SK-N-SH treated with all-trans-retinoic acid at 6 μM for 48 hours (cell line): ENCODE results near the gene TM4SF5.

Experiments used
- ATAC-seq: fragments of 200-7000 bp; cut with Tn5 transposase; 3 replicates; pipeline ENCODE4 v1.9.1; 2020; ENCODE audit warnings: mild to moderate bottlenecking, moderate library complexity
- ARNTL ChIP-seq: fragments of 450-650 bp; formaldehyde crosslinking; IDR thresholded peaks from 2 replicates; pipeline ENCODE4 v1.5.0; 2020; ENCODE audit warnings: low read depth, mild to moderate bottlenecking, moderate library complexity, borderline replicate concordance
- BACH2 ChIP-seq: fragments of 250-450 bp; sonication (Bioruptor Pico); IDR thresholded peaks from 2 replicates; pipeline ENCODE4 v1.9.0; 2021; ENCODE audit warnings: mild to moderate bottlenecking, borderline replicate concordance
- CSDC2 ChIP-seq: fragments of 250-450 bp; sonication (Bioruptor Pico); IDR thresholded peaks from 2 replicates; pipeline ENCODE4 v1.5.0; 2020; ENCODE audit warnings: mild to moderate bottlenecking, moderate library complexity
- CSRNP3 ChIP-seq: fragments of 250-450 bp; sonication (Bioruptor Pico); IDR thresholded peaks from 2 replicates; pipeline ENCODE4 v1.5.1; 2021; ENCODE audit warnings: mild to moderate bottlenecking, moderate library complexity
- ESRRG ChIP-seq: fragments of 250-450 bp; sonication (Bioruptor Pico); IDR thresholded peaks from 2 replicates; pipeline ENCODE4 v1.6.1; 2021; ENCODE audit warnings: mild to moderate bottlenecking
- GLIS3 ChIP-seq: fragments of 250-450 bp; sonication (Bioruptor Pico); IDR thresholded peaks from 2 replicates; pipeline ENCODE4 v1.5.0; 2020; ENCODE audit warnings: mild to moderate bottlenecking, moderate library complexity
- ISL1 ChIP-seq: fragments of 250-450 bp; sonication (Bioruptor Pico); IDR thresholded peaks from 2 replicates; pipeline ENCODE4 v2.1.2; 2022; ENCODE audit warnings: mild to moderate bottlenecking, moderate library complexity
- OSR1 ChIP-seq: fragments of 250-450 bp; sonication (Bioruptor Pico); IDR thresholded peaks from 2 replicates; pipeline ENCODE4 v1.8.0; 2022; ENCODE audit warnings: moderate library complexity, mild to moderate bottlenecking, inconsistent platforms
- RARB ChIP-seq: fragments of 250-450 bp; sonication (Bioruptor Pico); IDR thresholded peaks from 2 replicates; pipeline ENCODE4 v1.8.0; 2021; ENCODE audit warnings: mild to moderate bottlenecking, moderate library complexity
- TCF4 ChIP-seq: fragments of 250-450 bp; sonication (Bioruptor Pico); IDR thresholded peaks from 2 replicates; pipeline ENCODE4 v1.8.0; 2021; ENCODE audit warnings: mild to moderate bottlenecking, moderate library complexity, borderline replicate concordance
- TOX ChIP-seq: fragments of 250-450 bp; sonication (Bioruptor Pico); IDR thresholded peaks from 2 replicates; pipeline ENCODE4 v1.8.0; 2021; ENCODE audit warnings: mild to moderate bottlenecking, moderate library complexity, borderline replicate concordance
- ZFP3 ChIP-seq: fragments of 250-450 bp; sonication (Bioruptor Pico); IDR thresholded peaks from 2 replicates; pipeline ENCODE4 v1.5.0; 2020; ENCODE audit warnings: mild to moderate bottlenecking, moderate library complexity
- ZNF565 ChIP-seq: fragments of 450-650 bp; formaldehyde crosslinking; conservative IDR thresholded peaks from 2 replicates; pipeline ENCODE4 v1.5.0; 2020; ENCODE audit warnings: low read depth, mild to moderate bottlenecking, moderate library complexity
- ZNF70 ChIP-seq: fragments of 450-650 bp; formaldehyde crosslinking; IDR thresholded peaks from 2 replicates; pipeline ENCODE4 v1.5.0; 2020; ENCODE audit warnings: mild to moderate bottlenecking, moderate library complexity
- ZNF8 ChIP-seq: fragments of 450-650 bp; formaldehyde crosslinking; IDR thresholded peaks from 2 replicates; pipeline ENCODE4 v1.5.0; 2020; ENCODE audit warnings: mild to moderate bottlenecking, moderate library complexity
- TF ChIP-seq, protein P1 (sequence below): fragments of 250-450 bp; sonication (Bioruptor Pico); IDR thresholded peaks from 2 replicates; pipeline ENCODE4 v1.8.0; 2021; ENCODE audit warnings: low read depth, mild to moderate bottlenecking, moderate library complexity, borderline replicate concordance
- TF ChIP-seq, protein P2 (sequence below): fragments of 250-450 bp; sonication (Bioruptor Pico); IDR thresholded peaks from 2 replicates; pipeline ENCODE4 v1.8.0; 2020; ENCODE audit warnings: mild to moderate bottlenecking, moderate library complexity, borderline replicate concordance
- TF ChIP-seq, protein P3 (sequence below): fragments of 250-450 bp; sonication (Bioruptor Pico); IDR thresholded peaks from 2 replicates; pipeline ENCODE4 v1.5.0; 2020; ENCODE audit warnings: mild to moderate bottlenecking, moderate library complexity

The TM4SF5 gene

GRCh38 chr17:4750606-4751005, 21.1 kb upstream of the TM4SF5 start:
- no peak for TF ChIP-seq ISL1 (CRISPR knock-in tag)
- no peak; the same call in 2 of the 3 replicates for ATAC-seq

DNA sequence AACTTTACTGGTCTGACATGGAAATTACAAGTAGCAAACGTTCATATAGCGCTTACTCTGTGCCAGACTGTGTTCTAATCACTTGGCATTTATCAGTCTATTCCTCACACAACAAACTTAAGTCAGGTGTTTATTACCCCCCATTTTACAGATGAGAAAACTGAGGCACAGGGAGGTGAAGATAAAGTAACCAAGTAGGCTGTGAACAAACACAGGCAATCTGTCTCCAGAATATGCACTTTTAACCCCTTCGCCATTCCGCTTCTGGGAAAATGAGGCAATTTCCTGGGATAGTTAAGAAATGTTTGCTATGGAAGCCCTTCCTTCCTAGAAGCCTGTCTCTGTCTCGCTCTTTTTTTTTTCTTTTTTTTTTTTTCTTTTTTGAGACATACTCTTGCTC, 19.8 kb upstream of the TM4SF5 start:
- ATAC-seq, result no peak
- TF ChIP-seq ZNF8 (CRISPR knock-in tag) (no peak), GLIS3 (CRISPR knock-in tag) (no peak), CSDC2 (no peak)
- TF ChIP-seq, protein P1, sequence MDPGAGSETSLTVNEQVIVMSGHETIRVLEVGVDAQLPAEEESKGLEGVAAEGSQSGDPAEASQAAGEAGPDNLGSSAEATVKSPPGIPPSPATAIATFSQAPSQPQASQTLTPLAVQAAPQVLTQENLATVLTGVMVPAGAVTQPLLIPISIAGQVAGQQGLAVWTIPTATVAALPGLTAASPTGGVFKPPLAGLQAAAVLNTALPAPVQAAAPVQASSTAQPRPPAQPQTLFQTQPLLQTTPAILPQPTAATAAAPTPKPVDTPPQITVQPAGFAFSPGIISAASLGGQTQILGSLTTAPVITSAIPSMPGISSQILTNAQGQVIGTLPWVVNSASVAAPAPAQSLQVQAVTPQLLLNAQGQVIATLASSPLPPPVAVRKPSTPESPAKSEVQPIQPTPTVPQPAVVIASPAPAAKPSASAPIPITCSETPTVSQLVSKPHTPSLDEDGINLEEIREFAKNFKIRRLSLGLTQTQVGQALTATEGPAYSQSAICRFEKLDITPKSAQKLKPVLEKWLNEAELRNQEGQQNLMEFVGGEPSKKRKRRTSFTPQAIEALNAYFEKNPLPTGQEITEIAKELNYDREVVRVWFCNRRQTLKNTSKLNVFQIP (CRISPR knock-in tag), result no peak

- TF ChIP-seq GLIS3 (CRISPR knock-in tag) (no peak), OSR1 (CRISPR knock-in tag) (no peak), ARNTL (CRISPR knock-in tag) (no peak), ZNF8 (CRISPR knock-in tag) (no peak), ESRRG (CRISPR knock-in tag) (no peak), BACH2 (no peak)
- TF ChIP-seq, protein P2, sequence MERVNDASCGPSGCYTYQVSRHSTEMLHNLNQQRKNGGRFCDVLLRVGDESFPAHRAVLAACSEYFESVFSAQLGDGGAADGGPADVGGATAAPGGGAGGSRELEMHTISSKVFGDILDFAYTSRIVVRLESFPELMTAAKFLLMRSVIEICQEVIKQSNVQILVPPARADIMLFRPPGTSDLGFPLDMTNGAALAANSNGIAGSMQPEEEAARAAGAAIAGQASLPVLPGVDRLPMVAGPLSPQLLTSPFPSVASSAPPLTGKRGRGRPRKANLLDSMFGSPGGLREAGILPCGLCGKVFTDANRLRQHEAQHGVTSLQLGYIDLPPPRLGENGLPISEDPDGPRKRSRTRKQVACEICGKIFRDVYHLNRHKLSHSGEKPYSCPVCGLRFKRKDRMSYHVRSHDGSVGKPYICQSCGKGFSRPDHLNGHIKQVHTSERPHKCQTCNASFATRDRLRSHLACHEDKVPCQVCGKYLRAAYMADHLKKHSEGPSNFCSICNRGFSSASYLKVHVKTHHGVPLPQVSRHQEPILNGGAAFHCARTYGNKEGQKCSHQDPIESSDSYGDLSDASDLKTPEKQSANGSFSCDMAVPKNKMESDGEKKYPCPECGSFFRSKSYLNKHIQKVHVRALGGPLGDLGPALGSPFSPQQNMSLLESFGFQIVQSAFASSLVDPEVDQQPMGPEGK (CRISPR knock-in tag), result no peak
- TF ChIP-seq, protein P1 (CRISPR knock-in tag), result no peak
- TF ChIP-seq, all 23 proteins: peak for 0
- no peak for ATAC-seq
Observed at GRCh38 chr17:4753392-4753791, 18.3 kb upstream of the TM4SF5 start.

- TF ChIP-seq, protein P3, sequence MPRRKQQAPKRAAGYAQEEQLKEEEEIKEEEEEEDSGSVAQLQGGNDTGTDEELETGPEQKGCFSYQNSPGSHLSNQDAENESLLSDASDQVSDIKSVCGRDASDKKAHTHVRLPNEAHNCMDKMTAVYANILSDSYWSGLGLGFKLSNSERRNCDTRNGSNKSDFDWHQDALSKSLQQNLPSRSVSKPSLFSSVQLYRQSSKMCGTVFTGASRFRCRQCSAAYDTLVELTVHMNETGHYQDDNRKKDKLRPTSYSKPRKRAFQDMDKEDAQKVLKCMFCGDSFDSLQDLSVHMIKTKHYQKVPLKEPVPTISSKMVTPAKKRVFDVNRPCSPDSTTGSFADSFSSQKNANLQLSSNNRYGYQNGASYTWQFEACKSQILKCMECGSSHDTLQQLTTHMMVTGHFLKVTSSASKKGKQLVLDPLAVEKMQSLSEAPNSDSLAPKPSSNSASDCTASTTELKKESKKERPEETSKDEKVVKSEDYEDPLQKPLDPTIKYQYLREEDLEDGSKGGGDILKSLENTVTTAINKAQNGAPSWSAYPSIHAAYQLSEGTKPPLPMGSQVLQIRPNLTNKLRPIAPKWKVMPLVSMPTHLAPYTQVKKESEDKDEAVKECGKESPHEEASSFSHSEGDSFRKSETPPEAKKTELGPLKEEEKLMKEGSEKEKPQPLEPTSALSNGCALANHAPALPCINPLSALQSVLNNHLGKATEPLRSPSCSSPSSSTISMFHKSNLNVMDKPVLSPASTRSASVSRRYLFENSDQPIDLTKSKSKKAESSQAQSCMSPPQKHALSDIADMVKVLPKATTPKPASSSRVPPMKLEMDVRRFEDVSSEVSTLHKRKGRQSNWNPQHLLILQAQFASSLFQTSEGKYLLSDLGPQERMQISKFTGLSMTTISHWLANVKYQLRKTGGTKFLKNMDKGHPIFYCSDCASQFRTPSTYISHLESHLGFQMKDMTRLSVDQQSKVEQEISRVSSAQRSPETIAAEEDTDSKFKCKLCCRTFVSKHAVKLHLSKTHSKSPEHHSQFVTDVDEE, result no peak
- TF ChIP-seq TCF4 (CRISPR knock-in tag) (no peak), GLIS3 (CRISPR knock-in tag) (no peak), TOX (CRISPR knock-in tag) (no peak), ZNF8 (CRISPR knock-in tag) (no peak), RARB (CRISPR knock-in tag) (no peak), ZFP3 (no peak), ESRRG (CRISPR knock-in tag) (no peak), ZNF565 (no peak), ZNF70 (CRISPR knock-in tag) (no peak), BACH2 (no peak), CSRNP3 (CRISPR knock-in tag) (no peak)
- TF ChIP-seq, protein P2 (CRISPR knock-in tag), result no peak
- ATAC-seq, result no peak
Observed at GRCh38 chr17:4759776-4760236, 11.9 kb upstream of the TM4SF5 start.
